GM18526 (cell line): ENCODE data around the gene CDK19.

ENCODE experiments used
- POLR2A ChIP-seq: IDR thresholded peaks from 3 replicates; pipeline ENCODE4 v1.6.1; 2011; ENCODE audit not compliant: insufficient read length; ENCODE audit errors: extremely low read depth

The CDK19 gene

GRCh38 chr6:110635096-110635495 is 180.2 kb downstream of the CDK19 start:
- no peak for TF ChIP-seq POLR2A

- TF ChIP-seq POLR2A = no peak
These were observed 181.5 kb downstream of the CDK19 start for GRCh38 chr6:110633731-110634213.

- no peak for TF ChIP-seq POLR2A
These were observed 186.1 kb downstream of the CDK19 start for GRCh38 chr6:110629153-110629552.

- TF ChIP-seq POLR2A = no peak
These were observed 186.9 kb downstream of the CDK19 start for GRCh38 chr6:110628330-110628729.

- no peak for TF ChIP-seq POLR2A
These were observed 188.8 kb downstream of the CDK19 start for GRCh38 chr6:110626442-110626841.

GRCh38 chr6:110625883-110626282 is 189.4 kb downstream of the CDK19 start:
- TF ChIP-seq POLR2A = no peak

- no peak for TF ChIP-seq POLR2A
These were observed 192.2 kb downstream of the CDK19 start for GRCh38 chr6:110622912-110623578.

- no peak for TF ChIP-seq POLR2A
These were observed 194.2 kb downstream of the CDK19 start for GRCh38 chr6:110621061-110621460.

GRCh38 chr6:110620065-110620464 is 195.2 kb downstream of the CDK19 start:
- no peak for TF ChIP-seq POLR2A

- TF ChIP-seq POLR2A = no peak
These were observed 195.9 kb downstream of the CDK19 start for GRCh38 chr6:110619275-110619908.

- no peak for TF ChIP-seq POLR2A
These were observed 196.5 kb downstream of the CDK19 start for GRCh38 chr6:110618591-110619267.

GRCh38 chr6:110617057-110617456 is 198.2 kb downstream of the CDK19 start:
- TF ChIP-seq POLR2A = no peak

GRCh38 chr6:110615722-110616121 is 199.5 kb downstream of the CDK19 start:
- no peak for TF ChIP-seq POLR2A

- TF ChIP-seq POLR2A = no peak
These were observed 200.7 kb downstream of the CDK19 start for GRCh38 chr6:110614586-110614985.

- no peak for TF ChIP-seq POLR2A
These were observed 201.2 kb downstream of the CDK19 start for GRCh38 chr6:110614106-110614505.

- no peak for TF ChIP-seq POLR2A
These were observed 201.9 kb downstream of the CDK19 start for GRCh38 chr6:110613356-110613755.

GRCh38 chr6:110612298-110612697 is 203.0 kb downstream of the CDK19 start:
- no peak for TF ChIP-seq POLR2A

- TF ChIP-seq POLR2A = no peak
These were observed 206.2 kb downstream of the CDK19 start for GRCh38 chr6:110609101-110609500.
